Neural progenitor cell (in vitro differentiated cells): ENCODE data around the gene RPS6KA2. TPM values are rescaled to one million over a fixed set of nuclear protein-coding genes. Genes with fewer than 3 reads are reported as not detected.

Experiments
- DNase-seq: peaks from one replicate; pipeline ENCODE4 v3.0.0-alpha.2; 2016; ENCODE audit warnings: low spot score
- H2AFZ ChIP-seq: fragments of 200-600 bp; sonication (generic); replicated peaks from 2 replicates; pipeline ENCODE4 v1.6.1; 2016; ENCODE audit warnings: antibody characterized with exemption
- H3F3A ChIP-seq: fragments of 200-600 bp; sonication (generic); 2 replicates; pipeline ENCODE4 v1.6.1; 2016; ENCODE audit warnings: antibody characterized with exemption, low read depth
- H3K27ac ChIP-seq: fragments of 200-600 bp; sonication (generic); 2 replicates; pipeline ENCODE4 v1.5.1; 2016; ENCODE audit warnings: mild to moderate bottlenecking
- H3K27me3 ChIP-seq: fragments of 200-600 bp; sonication (generic); 2 replicates; pipeline ENCODE4 v1.6.1; 2016; ENCODE audit warnings: mild to moderate bottlenecking, moderate library complexity
- H3K36me3 ChIP-seq: fragments of 200-600 bp; sonication (generic); 2 replicates; pipeline ENCODE4 v1.5.1; 2016
- H3K4me1 ChIP-seq: fragments of 200-600 bp; sonication (generic); 2 replicates; pipeline ENCODE4 v1.6.1; 2016; ENCODE audit warnings: mixed run types
- H3K4me2 ChIP-seq: fragments of 200-600 bp; sonication (generic); 2 replicates; pipeline ENCODE4 v1.6.1; 2016
- H3K4me3 ChIP-seq: fragments of 200-600 bp; sonication (generic); 2 replicates; pipeline ENCODE4 v1.5.1; 2016
- H3K79me2 ChIP-seq: fragments of 200-600 bp; sonication (generic); 2 replicates; pipeline ENCODE4 v1.6.1; 2016; ENCODE audit warnings: low read depth
- H3K9ac ChIP-seq: fragments of 200-600 bp; sonication (generic); 2 replicates; pipeline ENCODE4 v1.6.1; 2016
- H3K9me3 ChIP-seq: fragments of 200-600 bp; sonication (generic); 2 replicates; pipeline ENCODE4 v1.5.1; 2016; ENCODE audit warnings: low read depth
- H4K20me1 ChIP-seq: fragments of 200-600 bp; sonication (generic); 2 replicates; pipeline ENCODE4 v1.6.1; 2016; ENCODE audit warnings: low read depth
- H3K27ac Mint-ChIP-seq: 3 replicates; pipeline ENCODE4 v1.8.0; 2021; ENCODE audit warnings: mixed read lengths
- H3K27me3 Mint-ChIP-seq: 2 replicates; pipeline ENCODE4 v1.8.0; 2022; ENCODE audit warnings: low read depth, mild to moderate bottlenecking, inconsistent platforms, moderate library complexity, mixed read lengths; ENCODE audit not compliant: insufficient read depth
- H3K36me3 Mint-ChIP-seq: 3 replicates; pipeline ENCODE4 v1.8.0; 2021; ENCODE audit warnings: mixed read lengths
- H3K4me1 Mint-ChIP-seq: 3 replicates; pipeline ENCODE4 v1.8.0; 2021; ENCODE audit warnings: mixed read lengths
- H3K4me3 Mint-ChIP-seq: 3 replicates; pipeline ENCODE4 v1.8.0; 2021; ENCODE audit warnings: mild to moderate bottlenecking, moderate library complexity, mixed read lengths
- H3K9me3 Mint-ChIP-seq: 3 replicates; pipeline ENCODE4 v1.8.0; 2020; ENCODE audit warnings: mixed read lengths
- CTCF ChIP-seq: fragments of 200-600 bp; sonication (generic); IDR thresholded peaks from 2 replicates; pipeline ENCODE4 v1.5.1; 2017; ENCODE audit warnings: antibody characterized with exemption, mild to moderate bottlenecking
- EZH2 ChIP-seq: fragments of 200-600 bp; sonication (generic); IDR thresholded peaks from 2 replicates; pipeline ENCODE4 v1.6.1; 2017; ENCODE audit warnings: antibody characterized with exemption, mild to moderate bottlenecking, moderate library complexity
- EZH2phosphoT487 ChIP-seq: fragments of 200-600 bp; sonication (generic); IDR thresholded peaks from 2 replicates; pipeline ENCODE4 v1.6.1; 2017; ENCODE audit warnings: antibody characterized with exemption
- total RNA-seq: library from RNA; depleted of rRNA; stranded (reverse); fragments of >200 nt; gene quantifications from 2 replicates; pipeline ENCODE4 v1.2.3, GENCODE V29; 2015; ENCODE audit warnings: low replicate concordance

Gene RPS6KA2
- total RNA-seq, 1 donor from 2014 or later = 8.2 TPM

- H2AFZ ChIP-seq = no peak overlapping the region
- no peaks in the 10 kb centered on the region for H3K36me3 ChIP-seq
- H3F3A ChIP-seq = no peaks in the 10 kb centered on the region
- H3K4me3 ChIP-seq = no peak overlapping the region
- Mint-ChIP-seq H3K4me3 (no peak overlapping the region), H3K27ac (no peak overlapping the region), H3K9me3 (no peaks in the 10 kb centered on the region), H3K27me3 (no peaks in the 10 kb centered on the region), H3K4me1 (peaks cover 4% of the 10 kb centered on the region), H3K36me3 (peaks cover 30% of the 10 kb centered on the region)
- no peak overlapping the region for H3K9ac ChIP-seq
- H3K27ac ChIP-seq = no peak overlapping the region
- no peak for DNase-seq
- no peaks in the 10 kb centered on the region for H3K9me3 ChIP-seq
- no peak for TF ChIP-seq CTCF
- no peak for TF ChIP-seq EZH2
- no peak for TF ChIP-seq EZH2phosphoT487
- H3K4me1 ChIP-seq = no peaks in the 10 kb centered on the region
- no peak overlapping the region for H3K4me2 ChIP-seq
- H3K27me3 ChIP-seq = no peaks in the 10 kb centered on the region
- H4K20me1 ChIP-seq = no peaks in the 10 kb centered on the region
- no peaks in the 10 kb centered on the region for H3K79me2 ChIP-seq
These were observed 119.7 kb downstream of the RPS6KA2 start for GRCh38 chr6:166507380-166507779.

GRCh38 chr6:166505133-166505905 lies 121.7 kb downstream of the RPS6KA2 start:
- Mint-ChIP-seq H3K4me3 (no peak overlapping the region), H3K27ac (no peak overlapping the region), H3K27me3 (no peaks in the 10 kb centered on the region), H3K4me1 (peaks cover 12% of the 10 kb centered on the region), H3K36me3 (peaks cover 25% of the 10 kb centered on the region), H3K9me3 (no peaks in the 10 kb centered on the region)
- no peaks in the 10 kb centered on the region for H4K20me1 ChIP-seq
- H3K27ac ChIP-seq = no peak overlapping the region
- no peaks in the 10 kb centered on the region for H3K79me2 ChIP-seq
- no peak for TF ChIP-seq EZH2phosphoT487
- TF ChIP-seq CTCF = no peak
- no peak for TF ChIP-seq EZH2
- no peaks in the 10 kb centered on the region for H3K27me3 ChIP-seq
- no peaks in the 10 kb centered on the region for H3K9me3 ChIP-seq
- H2AFZ ChIP-seq = no peak overlapping the region
- no peak overlapping the region for H3K9ac ChIP-seq
- H3K4me1 ChIP-seq = no peaks in the 10 kb centered on the region
- no peaks in the 10 kb centered on the region for H3F3A ChIP-seq
- H3K4me3 ChIP-seq = no peak overlapping the region
- H3K4me2 ChIP-seq = no peak overlapping the region
- no peaks in the 10 kb centered on the region for H3K36me3 ChIP-seq
- DNase-seq = no peak

- H2AFZ ChIP-seq = no peak overlapping the region
- no peaks in the 10 kb centered on the region for H3K79me2 ChIP-seq
- no peaks in the 10 kb centered on the region for H4K20me1 ChIP-seq
- no peaks in the 10 kb centered on the region for H3K4me1 ChIP-seq
- no peak overlapping the region for H3K9ac ChIP-seq
- no peaks in the 10 kb centered on the region for H3K27me3 ChIP-seq
- Mint-ChIP-seq H3K4me3 (no peak overlapping the region), H3K27ac (no peak overlapping the region), H3K4me1 (peaks cover 12% of the 10 kb centered on the region), H3K9me3 (no peaks in the 10 kb centered on the region), H3K27me3 (no peaks in the 10 kb centered on the region), H3K36me3 (peaks cover 27% of the 10 kb centered on the region)
- H3K4me2 ChIP-seq = no peak overlapping the region
- no peak overlapping the region for H3K4me3 ChIP-seq
- no peak for TF ChIP-seq EZH2
- TF ChIP-seq CTCF = no peak
- TF ChIP-seq EZH2phosphoT487 = no peak
- no peaks in the 10 kb centered on the region for H3F3A ChIP-seq
- H3K9me3 ChIP-seq = no peaks in the 10 kb centered on the region
- no peaks in the 10 kb centered on the region for H3K36me3 ChIP-seq
- DNase-seq = no peak
- no peak overlapping the region for H3K27ac ChIP-seq
These were observed 123.0 kb downstream of the RPS6KA2 start for GRCh38 chr6:166504100-166504499.
